ENCODE data around the gene PPM1D. TPM values are rescaled to one million over a fixed set of nuclear protein-coding genes. Genes with fewer than 3 reads are reported as not detected.
A peak's percentile ranks its signal among the peaks of the same experiment; 100 is the strongest.

The PPM1D gene
- total RNA-seq (2016; rRNA removed; fragmentation: Illumina TruSeq; extraction: Trizol), result 26.2 and 32.3 TPM in 2 replicates
- total RNA-seq (2016; cell fraction: cytosol; rRNA removed; fragmentation: Illumina TruSeq; extraction: Trizol; ENCODE audit: low read depth), result 24.3 and 34.3 TPM in 2 replicates
- total RNA-seq (2016; cell fraction: insoluble cytoplasmic fraction; rRNA removed; fragmentation: Illumina TruSeq; extraction: Trizol), result 26.8 and 33.7 TPM in 2 replicates
- 16.7 and 17.3 TPM in 2 replicates for total RNA-seq (2016; cell fraction: membrane; rRNA removed; fragmentation: Illumina TruSeq; extraction: Trizol)
- total RNA-seq (2016; cell fraction: nucleus; rRNA removed; fragmentation: Illumina TruSeq; extraction: Trizol), result 18.8 and 22.5 TPM in 2 replicates
- 7.3 and 8.0 TPM in 2 replicates for polyA plus RNA-seq (2011; rRNA removed)
- polyA plus RNA-seq (2011; cell fraction: cytosol; rRNA removed), result 5.0 and 7.2 TPM in 2 replicates
- polyA plus RNA-seq (2011; cell fraction: nucleus; rRNA removed), result 3.7 and 4.9 TPM in 2 replicates
- 11.2 and 12.0 TPM in 2 replicates for polyA plus RNA-seq (2012)
- polyA plus RNA-seq (2016; cell fraction: cytosol; fragmentation: Illumina TruSeq; extraction: Trizol; ENCODE audit: low read depth), result 2.3 and 2.4 TPM in 2 replicates
- polyA plus RNA-seq (2016; cell fraction: insoluble cytoplasmic fraction; fragmentation: Illumina TruSeq; extraction: Trizol; ENCODE audit: low read depth), result 39.7 and 39.9 TPM in 2 replicates
- 7.4 and 8.2 TPM in 2 replicates for polyA plus RNA-seq (2016; cell fraction: membrane; fragmentation: Illumina TruSeq; extraction: Trizol; ENCODE audit: low read depth)
- polyA plus RNA-seq (2016; cell fraction: nucleus; fragmentation: Illumina TruSeq; extraction: Trizol; ENCODE audit: insufficient read depth, low read depth), result 26.4 and 26.9 TPM in 2 replicates
- 11.5 and 16.5 TPM in 2 replicates for polyA minus RNA-seq (2011; rRNA and poly(A)+ RNA removed; ENCODE audit: low replicate concordance)
- 6.4 and 7.6 TPM in 2 replicates for polyA minus RNA-seq (2011; cell fraction: cytosol; rRNA and poly(A)+ RNA removed)
- 9.3 and 11.1 TPM in 2 replicates for polyA minus RNA-seq (2011; cell fraction: nucleus; rRNA and poly(A)+ RNA removed)
- percentile 84 among the genes with signal in this experiment for Bru-seq, nascent RNA
- BruChase-seq, experiment 1, labeled RNA remaining after a 6-hour chase, result percentile 74 among the genes with signal in this experiment
- BruChase-seq, experiment 2, labeled RNA remaining after a 2-hour chase, result percentile 78 among the genes with signal in this experiment
- long read RNA-seq, experiment 1, full-length matches to known transcripts, result 16 of 22 reads
- long read RNA-seq, experiment 1, partial matches to known transcripts, result 1 of 22 reads
- long read RNA-seq, experiment 1, other reads (novel, unspliced or antisense), result 5 of 22 reads
- long read RNA-seq, experiment 2, full-length matches to known transcripts, result 4 of 19 reads
- long read RNA-seq, experiment 2, partial matches to known transcripts, result 11 of 19 reads
- long read RNA-seq, experiment 2, other reads (novel, unspliced or antisense), result 4 of 19 reads

DNA sequence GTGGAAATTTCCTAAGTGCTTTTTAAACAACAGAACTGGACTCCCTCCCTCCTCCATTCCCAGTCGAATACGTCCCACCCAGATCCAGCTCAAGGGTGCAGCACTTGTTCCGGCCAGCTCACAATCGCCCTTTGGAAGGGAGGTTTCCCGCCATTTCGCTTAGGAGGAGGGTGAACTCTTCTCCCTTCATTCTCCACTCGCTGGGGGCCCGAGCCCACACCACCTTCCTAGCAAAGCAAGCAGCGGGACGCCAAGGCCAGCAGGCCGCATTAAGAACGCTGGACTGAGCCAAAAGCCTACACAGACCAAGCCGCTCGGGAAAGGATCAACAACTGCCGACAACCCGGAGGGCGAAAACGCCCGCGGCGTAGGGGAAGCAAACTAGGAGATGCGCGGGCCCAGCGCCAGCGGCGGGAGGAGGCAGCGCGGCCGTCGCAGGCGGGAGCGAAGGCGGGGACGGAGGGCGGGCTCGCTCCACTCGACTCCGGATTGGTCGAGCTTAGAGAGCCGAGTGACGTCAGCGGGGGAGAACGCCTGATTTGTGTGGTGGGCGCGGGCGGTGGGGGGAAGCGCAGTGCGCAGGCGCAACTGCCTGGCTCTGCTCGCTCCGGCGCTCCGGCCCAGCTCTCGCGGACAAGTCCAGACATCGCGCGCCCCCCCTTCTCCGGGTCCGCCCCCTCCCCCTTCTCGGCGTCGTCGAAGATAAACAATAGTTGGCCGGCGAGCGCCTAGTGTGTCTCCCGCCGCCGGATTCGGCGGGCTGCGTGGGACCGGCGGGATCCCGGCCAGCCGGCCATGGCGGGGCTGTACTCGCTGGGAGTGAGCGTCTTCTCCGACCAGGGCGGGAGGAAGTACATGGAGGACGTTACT is at the start of gene PPM1D:
TSS of gene PPM1D (plus strand) at position 574 of the 870 bp plus-strand sequence. CDS start at position 796, 222 bp downstream.
- peak; percentile 99 for DNase-seq (ENCODE audit: low spot score)
- peak; percentile 92 for FAIRE-seq
- Histone ChIP-seq H3K27me3 (ENCODE audit: control insufficient read depth in 1 of 2, insufficient read depth in 2 of 2, low read length in 2 of 2) (no peaks in the 10 kb centered on the region; a peak in 1 of 5 replicates), H2AFZ (ENCODE audit: low read length) (peak within 1 kb of the TSS; percentile 74), H3K36me3 (replicated peaks in 1 of 2; ENCODE audit: control insufficient read depth in 1 of 2, insufficient read depth in 2 of 2, low read length in 2 of 2) (no peaks in the 10 kb centered on the region), H3K9me3 (ENCODE audit: low read length) (no peaks in the 10 kb centered on the region), H3K27ac (ENCODE audit: extremely low read length, insufficient read depth, low read length) (peak within 1 kb of the TSS; percentile 98), H3K79me2 (ENCODE audit: insufficient read depth, low read length) (peaks cover 47% of the 10 kb centered on the region), H4K20me1 (ENCODE audit: insufficient read depth, low read length) (peaks cover 10% of the 10 kb centered on the region), H3K4me1 (ENCODE audit: insufficient read depth, low read length) (peaks cover 31% of the 10 kb centered on the region), H3K4me2 (ENCODE audit: low read depth, low read length) (peak within 1 kb of the TSS; percentile 86), H3K9ac (ENCODE audit: insufficient read depth, low read depth, low read length) (peak within 1 kb of the TSS; percentile 96), H3K4me3 (replicated peaks in 1 of 3; ENCODE audit: insufficient read depth in 1 of 3, low read depth in 2 of 3, low read length in 3 of 3) (peak within 1 kb of the TSS; percentile 86 to 99 (median 98))
- under 1% methylated on average over 53 of the region's 83 CpGs for WGBS (ENCODE audit: low lambda C conversion rate)
- in situ Hi-C loops (cut with HindIII; ENCODE audit: extremely low pct_ligation_motif_present, low pct_unique_long_range_greater_than_20kb) (no loop called here), intact Hi-C loops (cut with micrococcal nuclease; ENCODE audit: unreplicated experiment) (loop anchor here (2.0 kb wide), 2 partner anchors 39 to 77 kb away; partner anchors contain the start of gene BCAS3)
- no TSS peak for BruUV-seq (replicated peaks)
- POLR2A ChIA-PET, result interaction anchor here (0.8 to 2.0 kb wide), 37 partner anchors 9 to 980 kb away, joined by 3 to 42 read pairs (median 4); partner anchors contain the start of genes APPBP2, BCAS3, CLTC and RNFT1
- ATAC-seq, result peak; percentile 89
- CTCF ChIA-PET (ENCODE audit: low intra/inter-chr PET ratio, low total read pairs), result no interaction called here
- TF ChIP-seq DNMT1 (CRISPR knock-in tag; IDR thresholded peaks at IDR 0.05), result peak; percentile 89
- TF ChIP-seq, protein P1, sequence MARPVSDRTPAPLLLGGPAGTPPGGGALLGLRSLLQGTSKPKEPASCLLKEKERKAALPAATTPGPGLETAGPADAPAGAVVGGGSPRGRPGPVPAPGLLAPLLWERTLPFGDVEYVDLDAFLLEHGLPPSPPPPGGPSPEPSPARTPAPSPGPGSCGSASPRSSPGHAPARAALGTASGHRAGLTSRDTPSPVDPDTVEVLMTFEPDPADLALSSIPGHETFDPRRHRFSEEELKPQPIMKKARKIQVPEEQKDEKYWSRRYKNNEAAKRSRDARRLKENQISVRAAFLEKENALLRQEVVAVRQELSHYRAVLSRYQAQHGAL (CRISPR knock-in tag; IDR thresholded peaks at IDR 0.05; ENCODE audit: not compliant biosample characterization), result peak; percentile 94
- TF ChIP-seq EHMT2 (IDR thresholded peaks at IDR 0.05; ENCODE audit: borderline replicate concordance, low read depth, low read length), result no peak
- peak; percentile 95 for TF ChIP-seq SAP130 (CRISPR knock-in tag; IDR thresholded peaks at IDR 0.05; ENCODE audit: low read depth)
- peak; percentile 96 for TF ChIP-seq HOXA5 (CRISPR knock-in tag; IDR thresholded peaks at IDR 0.05)
- TF ChIP-seq ZNF138 (CRISPR knock-in tag; IDR thresholded peaks at IDR 0.05; ENCODE audit: low read depth), result no peak; the same call in none of the 2 replicates
- peak; percentile 92 for TF ChIP-seq TBP (CRISPR knock-in tag; IDR thresholded peaks at IDR 0.05)
- TF ChIP-seq, protein P2, sequence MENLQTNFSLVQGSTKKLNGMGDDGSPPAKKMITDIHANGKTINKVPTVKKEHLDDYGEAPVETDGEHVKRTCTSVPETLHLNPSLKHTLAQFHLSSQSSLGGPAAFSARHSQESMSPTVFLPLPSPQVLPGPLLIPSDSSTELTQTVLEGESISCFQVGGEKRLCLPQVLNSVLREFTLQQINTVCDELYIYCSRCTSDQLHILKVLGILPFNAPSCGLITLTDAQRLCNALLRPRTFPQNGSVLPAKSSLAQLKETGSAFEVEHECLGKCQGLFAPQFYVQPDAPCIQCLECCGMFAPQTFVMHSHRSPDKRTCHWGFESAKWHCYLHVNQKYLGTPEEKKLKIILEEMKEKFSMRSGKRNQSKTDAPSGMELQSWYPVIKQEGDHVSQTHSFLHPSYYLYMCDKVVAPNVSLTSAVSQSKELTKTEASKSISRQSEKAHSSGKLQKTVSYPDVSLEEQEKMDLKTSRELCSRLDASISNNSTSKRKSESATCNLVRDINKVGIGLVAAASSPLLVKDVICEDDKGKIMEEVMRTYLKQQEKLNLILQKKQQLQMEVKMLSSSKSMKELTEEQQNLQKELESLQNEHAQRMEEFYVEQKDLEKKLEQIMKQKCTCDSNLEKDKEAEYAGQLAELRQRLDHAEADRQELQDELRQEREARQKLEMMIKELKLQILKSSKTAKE (CRISPR knock-in tag; IDR thresholded peaks at IDR 0.05; ENCODE audit: borderline replicate concordance), result peak; percentile 81; the same call in 1 of the 2 replicates
- TF ChIP-seq, protein P3, sequence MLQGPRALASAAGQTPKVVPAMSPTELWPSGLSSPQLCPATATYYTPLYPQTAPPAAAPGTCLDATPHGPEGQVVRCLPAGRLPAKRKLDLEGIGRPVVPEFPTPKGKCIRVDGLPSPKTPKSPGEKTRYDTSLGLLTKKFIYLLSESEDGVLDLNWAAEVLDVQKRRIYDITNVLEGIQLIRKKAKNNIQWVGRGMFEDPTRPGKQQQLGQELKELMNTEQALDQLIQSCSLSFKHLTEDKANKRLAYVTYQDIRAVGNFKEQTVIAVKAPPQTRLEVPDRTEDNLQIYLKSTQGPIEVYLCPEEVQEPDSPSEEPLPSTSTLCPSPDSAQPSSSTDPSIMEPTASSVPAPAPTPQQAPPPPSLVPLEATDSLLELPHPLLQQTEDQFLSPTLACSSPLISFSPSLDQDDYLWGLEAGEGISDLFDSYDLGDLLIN (CRISPR knock-in tag; IDR thresholded peaks at IDR 0.05; ENCODE audit: borderline replicate concordance), result peak; percentile 99; the same call in 1 of the 2 replicates
- peak; percentile 79; the same call in 1 of the 2 replicates for TF ChIP-seq MTA3 (CRISPR knock-in tag; IDR thresholded peaks at IDR 0.05)
- peak; percentile 91 for TF ChIP-seq IRF2 (CRISPR knock-in tag; IDR thresholded peaks at IDR 0.05)
- no peak for TF ChIP-seq RAD51 (IDR thresholded peaks at IDR 0.05; ENCODE audit: borderline replicate concordance)
- TF ChIP-seq ZMAT3 (CRISPR knock-in tag; conservative IDR thresholded peaks at IDR 0.05), result no peak; the same call in 1 of the 2 replicates

Measured in HepG2 (cell line).